ENCODE results near the gene IL20RB. TPM values are rescaled to one million over a fixed set of nuclear protein-coding genes. Genes with fewer than 3 reads are reported as not detected.
A peak's percentile ranks its signal among the peaks of the same experiment; 100 is the strongest.
"Not testable (repeated sequence)": the region's sequence is repeated elsewhere in the genome, so short reads cannot be mapped to it uniquely, and the experiment has no call there.

IL20RB gene
- polyA plus RNA-seq, 12 donors: 0.70 to 1.3 (median 0.96) TPM; not detected in 2

DNA sequence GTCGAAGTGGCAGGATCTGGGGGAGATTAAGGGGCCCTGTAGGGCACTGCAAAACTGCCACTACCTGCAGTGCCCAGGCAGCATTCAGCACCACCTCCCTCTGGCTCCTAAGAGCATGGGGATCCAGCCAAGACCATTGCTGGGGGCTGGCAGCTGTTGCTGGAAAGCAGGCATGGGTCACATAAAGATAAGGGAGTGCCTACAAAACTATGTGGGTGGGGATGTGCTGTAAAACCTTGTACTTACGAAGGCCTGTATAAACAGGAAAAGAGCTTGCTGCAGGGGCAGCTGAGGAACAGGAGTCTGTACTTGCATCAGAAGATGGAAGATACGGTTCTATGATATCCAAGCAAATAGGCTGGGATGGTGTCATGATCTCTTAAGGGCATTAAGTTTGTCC lies 27.1 kb downstream of the IL20RB start:
- no peak for DNase-seq

GRCh38 chr3:136987398-136987980 lies 29.7 kb downstream of the IL20RB start:
- DNase-seq: not testable (repeated sequence)

DNA sequence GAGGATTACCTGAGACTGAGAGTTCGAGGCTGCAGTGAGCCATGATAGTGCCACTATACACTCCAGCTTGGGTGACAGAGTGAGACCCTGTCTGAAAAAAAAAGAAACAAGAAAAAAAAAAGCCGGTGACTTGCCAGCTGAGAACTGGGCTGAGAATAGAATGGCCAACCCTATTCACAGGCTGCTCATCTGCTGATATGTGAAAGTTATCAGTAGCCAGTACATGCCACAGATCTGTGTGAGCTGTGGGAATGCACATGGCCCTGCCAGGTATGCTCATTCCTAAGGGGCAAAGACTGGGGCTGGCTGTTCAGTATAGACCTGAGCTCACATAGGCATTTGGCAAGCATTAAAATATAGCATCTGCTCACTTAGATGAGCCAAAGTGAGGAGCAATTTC lies 30.9 kb downstream of the IL20RB start:
- no peak for DNase-seq

GRCh38 chr3:136989781-136990524 lies 32.2 kb downstream of the IL20RB start:
- DNase-seq: no peak

DNA sequence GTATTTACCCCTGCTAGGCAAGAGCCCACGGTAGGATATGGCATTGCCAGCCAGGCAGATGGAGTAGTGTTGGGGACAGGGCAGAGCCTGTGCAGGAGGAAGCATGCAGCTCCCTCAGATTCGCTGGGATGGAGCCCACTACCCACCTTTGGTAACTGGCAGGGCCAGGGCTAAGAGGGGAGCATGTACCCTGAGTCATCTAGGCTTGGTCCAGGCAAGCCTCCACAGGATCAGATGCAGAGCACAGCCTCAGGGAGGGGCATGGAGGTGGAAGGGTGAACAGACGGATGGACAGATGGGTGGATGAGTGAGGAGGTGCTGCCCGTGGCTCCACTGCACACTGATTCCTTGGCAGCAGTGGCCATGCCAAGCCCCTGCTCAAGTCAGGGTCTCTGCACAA lies 33.0 kb downstream of the IL20RB start:
- DNase-seq: no peak

GRCh38 chr3:136992115-136992514 lies 34.3 kb downstream of the IL20RB start:
- no peak for DNase-seq

- DNase-seq: no peak
Observed at GRCh38 chr3:136994772-136995516, 37.2 kb downstream of the IL20RB start.

GRCh38 chr3:136995652-136996051 lies 37.9 kb downstream of the IL20RB start:
- no peak for DNase-seq

- DNase-seq: no peak
Observed at GRCh38 chr3:137000039-137000438, 42.3 kb downstream of the IL20RB start.

GRCh38 chr3:137007376-137007775 lies 49.6 kb downstream of the IL20RB start:
- DNase-seq: not testable (repeated sequence)

- DNase-seq: no peak
Observed at GRCh38 chr3:137008131-137008530, 50.3 kb downstream of the IL20RB start.

- no peak for DNase-seq
Observed at GRCh38 chr3:137008976-137009375, 51.2 kb downstream of the IL20RB start.

DNA sequence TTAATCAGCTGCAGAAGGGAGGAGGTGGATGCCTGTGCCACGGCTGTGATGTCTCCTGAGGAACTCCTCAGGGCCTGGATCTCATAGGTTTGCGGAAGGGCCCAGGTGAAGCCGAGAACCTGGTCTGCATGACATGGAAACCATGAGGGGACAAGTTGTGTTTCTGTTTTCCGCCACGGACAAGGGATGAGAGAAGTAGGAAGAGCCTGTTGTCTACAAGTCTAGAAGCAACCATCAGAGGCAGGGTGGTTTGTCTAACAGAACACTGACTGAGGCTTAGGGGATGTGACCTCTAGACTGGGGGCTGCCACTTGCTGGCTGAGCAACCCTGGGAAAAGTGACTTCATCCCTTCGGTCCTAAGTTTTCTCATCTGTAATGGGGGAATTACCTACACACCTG lies 52.4 kb downstream of the IL20RB start:
- no peak for DNase-seq

DNA sequence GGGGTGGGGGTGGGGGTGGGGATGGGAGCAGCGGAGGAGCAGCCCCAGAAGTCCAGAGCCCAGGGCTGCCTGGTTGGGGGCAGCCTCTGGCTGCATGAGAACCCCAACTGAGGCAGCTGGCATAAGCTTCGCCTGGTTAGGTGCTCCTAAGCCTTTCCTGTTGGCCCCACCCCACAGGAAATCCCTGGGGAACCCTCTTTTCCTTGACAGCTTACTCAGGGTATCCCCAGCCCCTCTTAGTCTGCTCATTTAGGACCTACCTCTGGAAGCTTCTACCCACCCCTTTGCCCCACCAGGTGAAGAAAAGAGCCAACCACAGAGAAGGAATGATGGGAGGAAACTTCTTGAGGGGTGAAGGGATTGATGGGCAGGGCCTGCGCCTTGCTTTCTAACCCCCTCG lies 53.4 kb downstream of the IL20RB start:
- no peak for DNase-seq

DNA sequence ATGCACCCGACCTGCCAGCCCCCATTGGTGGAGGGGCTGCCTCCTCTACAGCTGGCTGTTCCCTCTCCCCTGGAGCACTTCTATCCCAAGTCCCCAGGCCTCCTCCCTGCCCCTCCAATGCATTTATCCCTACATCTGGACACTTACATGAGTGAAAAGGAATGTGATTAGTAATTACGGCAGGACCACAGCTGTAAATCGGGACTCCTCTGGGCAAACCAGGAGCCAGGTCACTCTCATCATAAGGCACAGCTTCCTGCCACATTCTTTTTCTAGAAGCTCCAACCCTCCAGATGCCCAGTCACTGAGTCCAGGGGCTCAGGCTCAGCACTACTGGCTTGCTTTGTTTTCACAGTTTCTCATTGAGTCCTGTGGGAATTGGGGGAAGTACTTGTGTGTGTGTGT lies 54.3 kb downstream of the IL20RB start:
- DNase-seq: peak; percentile 49

- peak; percentile 94 for DNase-seq
Observed at GRCh38 chr3:137013951-137014688, 56.3 kb downstream of the IL20RB start.

GRCh38 chr3:137017316-137017715 lies 59.5 kb downstream of the IL20RB start:
- not testable (repeated sequence) for DNase-seq

- DNase-seq: no peak
Observed at GRCh38 chr3:137020315-137020714, 62.5 kb downstream of the IL20RB start.

DNA sequence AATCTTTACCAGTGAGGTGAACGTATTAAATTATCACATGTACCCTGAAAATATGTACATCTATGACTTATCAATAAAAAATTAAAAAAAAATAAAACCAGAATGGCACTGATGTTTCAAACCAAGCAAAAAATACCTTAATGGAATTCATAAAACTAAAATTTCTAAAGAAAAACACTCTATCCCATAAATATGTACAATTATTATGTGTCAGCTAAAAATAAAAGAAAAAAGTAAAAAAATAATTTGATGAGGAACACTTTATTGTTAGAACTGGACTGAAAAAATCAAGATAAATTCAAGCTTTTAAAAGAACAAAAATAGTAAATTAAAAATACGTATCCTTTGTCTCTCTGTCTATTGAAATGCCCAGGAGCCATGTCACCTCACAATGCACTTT lies 63.1 kb downstream of the IL20RB start:
- no peak for DNase-seq

DNA sequence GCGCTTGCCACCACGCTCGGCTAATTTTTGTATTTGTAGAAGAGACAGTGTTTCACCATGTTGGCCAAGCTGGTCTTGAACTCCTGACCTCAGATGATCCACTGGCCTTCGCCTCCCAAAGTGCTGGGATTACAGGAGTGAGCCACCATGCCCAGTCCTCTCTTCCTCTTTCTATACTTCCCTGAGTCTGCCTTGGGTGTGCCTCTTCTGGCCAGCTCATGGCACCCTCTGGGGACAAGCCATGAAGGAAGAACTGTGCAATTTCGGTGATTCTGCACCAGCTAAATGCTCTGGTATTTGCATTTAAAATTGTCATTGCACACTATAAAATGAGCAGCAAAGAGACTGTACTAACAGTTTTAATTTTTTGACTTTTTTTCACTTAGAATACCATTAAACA lies 66.6 kb downstream of the IL20RB start:
- no peak for DNase-seq

DNA sequence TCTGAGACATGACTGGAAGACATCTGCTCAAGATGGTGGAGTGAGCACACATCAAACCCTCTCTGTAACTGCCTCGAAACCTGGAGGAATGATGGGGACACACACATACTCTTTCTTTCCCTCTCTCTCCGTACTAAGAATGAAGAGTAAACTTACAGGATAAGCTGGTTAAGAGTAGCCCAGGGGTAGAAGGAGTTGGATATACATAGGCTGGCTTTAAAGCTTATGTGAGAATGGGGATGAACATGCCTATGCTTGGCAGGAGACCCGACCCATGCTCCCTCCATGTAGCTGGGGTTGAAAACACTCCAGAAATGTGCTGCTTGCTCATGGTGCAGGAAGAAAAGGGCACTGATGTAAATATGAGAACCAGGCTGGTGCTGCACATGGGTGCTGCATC lies 68.9 kb downstream of the IL20RB start:
- no peak for DNase-seq

DNA sequence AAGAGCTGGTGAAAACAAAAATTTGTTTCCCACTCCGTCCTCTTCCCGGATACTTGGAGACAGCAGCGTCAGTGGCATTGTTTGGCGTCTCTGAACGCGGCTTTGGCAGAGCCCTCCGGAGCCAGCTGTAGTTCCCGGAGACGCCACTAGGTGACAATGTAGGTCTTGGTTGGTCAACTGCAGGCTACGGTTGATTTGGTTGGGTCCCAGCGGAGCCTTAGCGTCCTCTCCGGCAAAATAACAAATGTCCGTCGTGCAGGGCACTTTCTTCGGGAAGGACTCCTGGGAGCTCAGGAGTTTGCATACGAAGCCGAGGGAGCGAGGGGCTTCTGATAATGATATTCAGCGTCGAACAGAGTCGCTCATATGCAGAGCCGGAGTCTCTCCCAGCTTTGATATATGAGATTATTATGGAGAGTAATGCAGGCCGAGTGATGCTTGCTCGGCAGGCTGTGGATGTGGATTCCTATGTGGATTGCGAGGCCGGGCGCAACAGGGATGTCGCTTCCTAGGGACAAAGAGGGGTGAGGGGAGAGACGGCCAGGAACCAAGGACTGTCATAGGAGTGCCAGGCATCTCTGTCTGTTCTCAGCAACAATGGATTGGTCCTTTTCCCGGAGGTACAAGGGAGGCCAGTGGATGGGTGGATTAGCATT lies 74.8 kb downstream of the IL20RB start:
- DNase-seq: peak; percentile 91
